ENCODE results near the gene MRPS7. TPM values are rescaled to one million over a fixed set of nuclear protein-coding genes. Genes with fewer than 3 reads are reported as not detected.
"Not testable (repeated sequence)": the region's sequence is repeated elsewhere in the genome, so short reads cannot be mapped to it uniquely, and the experiment has no call there.

Gene MRPS7
- total and polyA plus RNA-seq, 8 donors: 41.0 to 70.4 (median 58.0) TPM

DNA sequence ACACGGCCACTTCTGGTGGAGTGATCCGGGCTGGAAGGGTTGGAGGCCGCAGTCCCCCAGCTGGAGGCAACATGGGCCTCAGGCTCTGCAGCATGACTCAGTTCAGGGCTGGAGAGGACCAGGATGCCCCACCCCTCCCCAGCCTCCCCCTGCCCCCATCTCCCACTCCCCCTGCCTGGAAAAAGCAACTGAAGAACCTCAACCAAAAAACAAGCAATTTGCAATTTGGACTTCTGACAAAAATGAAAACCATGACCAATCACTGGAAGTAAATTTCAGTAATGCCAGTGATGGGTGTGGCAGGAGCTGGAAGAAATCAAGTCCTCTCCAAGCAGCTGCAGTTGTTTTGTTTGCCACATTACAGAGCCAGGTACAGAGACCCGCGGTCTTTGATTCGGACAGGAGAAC lies 16.0 kb downstream of the MRPS7 start:
- Histone ChIP-seq H3K27ac (peak overlapping the region; percentile 45 to 59), H3K4me3 (no peak overlapping the region), H3K4me1 (peaks cover 3 to 6% of the 10 kb centered on the region in 2 donors), H3K36me3 (peaks cover 0 to 77% of the 10 kb centered on the region in 2 donors), H3K27me3 (no peaks in the 10 kb centered on the region), H3K9me3 (no peaks in the 10 kb centered on the region)
- TF ChIP-seq, protein P1, sequence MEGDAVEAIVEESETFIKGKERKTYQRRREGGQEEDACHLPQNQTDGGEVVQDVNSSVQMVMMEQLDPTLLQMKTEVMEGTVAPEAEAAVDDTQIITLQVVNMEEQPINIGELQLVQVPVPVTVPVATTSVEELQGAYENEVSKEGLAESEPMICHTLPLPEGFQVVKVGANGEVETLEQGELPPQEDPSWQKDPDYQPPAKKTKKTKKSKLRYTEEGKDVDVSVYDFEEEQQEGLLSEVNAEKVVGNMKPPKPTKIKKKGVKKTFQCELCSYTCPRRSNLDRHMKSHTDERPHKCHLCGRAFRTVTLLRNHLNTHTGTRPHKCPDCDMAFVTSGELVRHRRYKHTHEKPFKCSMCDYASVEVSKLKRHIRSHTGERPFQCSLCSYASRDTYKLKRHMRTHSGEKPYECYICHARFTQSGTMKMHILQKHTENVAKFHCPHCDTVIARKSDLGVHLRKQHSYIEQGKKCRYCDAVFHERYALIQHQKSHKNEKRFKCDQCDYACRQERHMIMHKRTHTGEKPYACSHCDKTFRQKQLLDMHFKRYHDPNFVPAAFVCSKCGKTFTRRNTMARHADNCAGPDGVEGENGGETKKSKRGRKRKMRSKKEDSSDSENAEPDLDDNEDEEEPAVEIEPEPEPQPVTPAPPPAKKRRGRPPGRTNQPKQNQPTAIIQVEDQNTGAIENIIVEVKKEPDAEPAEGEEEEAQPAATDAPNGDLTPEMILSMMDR (IDR thresholded peaks at IDR 0.05): no peak
- intact Hi-C loops (cut with DNase I): no loop called here
- DNase-seq (no peak), ATAC-seq (peak; percentile 83)

- peaks cover 0 to 80% of the 10 kb centered on the region in 2 donors for H3K36me3 ChIP-seq
- ATAC-seq; H3K4me1 ChIP-seq; intact Hi-C loops (cut with DNase I); H3K27me3 ChIP-seq; DNase-seq; H3K4me3 ChIP-seq; H3K27ac ChIP-seq; H3K9me3 ChIP-seq: not testable (repeated sequence)
Observed at GRCh38 chr17:75280189-75280588, 18.5 kb downstream of the MRPS7 start.

DNA sequence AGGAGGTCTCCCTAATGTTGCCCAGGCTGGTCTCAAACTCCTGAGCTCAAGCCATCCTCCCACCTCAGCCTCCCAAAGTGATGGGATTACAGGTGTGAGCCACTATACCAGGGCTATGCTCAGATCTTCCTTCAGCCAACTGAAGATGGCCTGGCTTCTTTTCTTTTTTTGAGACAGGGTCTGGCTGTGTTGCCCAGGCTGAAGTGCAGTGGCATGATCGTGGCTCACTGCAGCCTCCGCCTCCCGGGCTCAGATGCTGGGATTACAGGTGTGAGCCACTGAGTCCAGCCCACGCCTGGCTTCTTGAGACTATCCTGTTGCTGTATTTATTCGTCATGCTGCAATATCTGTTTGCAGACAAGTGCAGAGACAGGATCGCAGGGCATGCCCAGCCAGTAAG lies 23.4 kb downstream of the MRPS7 start:
- TF ChIP-seq, protein P1 (IDR thresholded peaks at IDR 0.05): no peak
- H3K9me3 ChIP-seq: no peaks in the 10 kb centered on the region
- peaks cover 0 to 64% of the 10 kb centered on the region in 2 donors for H3K36me3 ChIP-seq
- ATAC-seq (no peak), DNase-seq (no peak)
- H3K4me3 ChIP-seq: no peak overlapping the region
- H3K27ac ChIP-seq: no peak overlapping the region
- intact Hi-C loops (cut with DNase I): no loop called here
- no peaks in the 10 kb centered on the region for H3K27me3 ChIP-seq
- peaks cover 3 to 21% of the 10 kb centered on the region in 2 donors for H3K4me1 ChIP-seq

- intact Hi-C loops (cut with DNase I): no loop called here
- TF ChIP-seq, protein P1 (IDR thresholded peaks at IDR 0.05): no peak
- Histone ChIP-seq H3K9me3 (no peaks in the 10 kb centered on the region), H3K27me3 (no peaks in the 10 kb centered on the region), H3K4me3 (no peak overlapping the region), H3K36me3 (peaks cover 0 to 45% of the 10 kb centered on the region in 2 donors), H3K4me1 (peaks cover 3 to 30% of the 10 kb centered on the region in 2 donors), H3K27ac (no peak overlapping the region)
- no peak for ATAC-seq
- no peak for DNase-seq
Observed at GRCh38 chr17:75287221-75287620, 25.5 kb downstream of the MRPS7 start.

- peaks cover 3 to 40% of the 10 kb centered on the region in 2 donors for H3K4me1 ChIP-seq
- DNase-seq (no peak), ATAC-seq (no peak)
- TF ChIP-seq, protein P1 (IDR thresholded peaks at IDR 0.05): no peak
- H3K9me3 ChIP-seq: no peaks in the 10 kb centered on the region
- H3K36me3 ChIP-seq: peaks cover 0 to 33% of the 10 kb centered on the region in 2 donors
- peak overlapping the region; percentile 72 to 86 for H3K4me3 ChIP-seq
- H3K27me3 ChIP-seq: no peaks in the 10 kb centered on the region
- H3K27ac ChIP-seq: peak overlapping the region in 1 of 2 donors; percentile 99
- intact Hi-C loops (cut with DNase I): no loop called here
Observed at GRCh38 chr17:75288359-75288758, 26.7 kb downstream of the MRPS7 start.

- Histone ChIP-seq H3K36me3 (peaks cover 0 to 29% of the 10 kb centered on the region in 2 donors), H3K9me3 (no peaks in the 10 kb centered on the region), H3K4me1 (peaks cover 3 to 44% of the 10 kb centered on the region in 2 donors), H3K4me3 (peak overlapping the region; percentile 72 to 86), H3K27me3 (no peaks in the 10 kb centered on the region), H3K27ac (peak overlapping the region; percentile 93 to 99)
- peak in 1 of 4 donors; percentile 67 for DNase-seq
- TF ChIP-seq, protein P1 (IDR thresholded peaks at IDR 0.05): no peak
- peak; percentile 57 for ATAC-seq
- intact Hi-C loops (cut with DNase I): no loop called here
Observed at GRCh38 chr17:75288770-75289114, 27.1 kb downstream of the MRPS7 start.
